Vagina (tissue), 2 donors: ENCODE measurements around the gene NAALADL1. TPM values are rescaled to one million over a fixed set of nuclear protein-coding genes. Genes with fewer than 3 reads are reported as not detected.

Experiments used
- DNase-seq, 2 donors: peaks; one replicate each; pipeline ENCODE4 v3.0.0-alpha.2; 2017; ENCODE audit errors: extremely low spot score in 2 of 2
- H3K27ac ChIP-seq: fragments of 200-600 bp; sonication (generic); one replicate; pipeline ENCODE4 v1.5.1; 2019
- H3K27me3 ChIP-seq: fragments of 200-600 bp; sonication (generic); one replicate; pipeline ENCODE4 v1.5.1; 2019
- H3K36me3 ChIP-seq, 2 donors: fragments of 200-600 bp; sonication (generic); one replicate each; pipeline ENCODE4 v1.5.1; 2017 to 2019
- H3K4me1 ChIP-seq: fragments of 200-600 bp; sonication (generic); one replicate; pipeline ENCODE4 v1.5.1; 2019
- H3K4me3 ChIP-seq, 2 donors: fragments of 200-600 bp; sonication (generic); 1 replicate in 1 of 2; 2 replicates in 1 of 2; pipeline ENCODE4 v1.5.1; 2016 to 2019
- H3K9me3 ChIP-seq: fragments of 200-600 bp; sonication (generic); one replicate; pipeline ENCODE4 v1.5.1; 2019
- CTCF ChIP-seq, 3 experiments: fragments of 450-650 bp in 2 of 3; fragments of 200-600 bp in 1 of 3; sonication (generic) in 1 of 3; IDR thresholded peaks; one replicate each; pipeline ENCODE4 v1.5.1; 2017 to 2019; ENCODE audit warnings: antibody characterized with exemption in 3 of 3, mild to moderate bottlenecking in 2 of 3, moderate library complexity in 2 of 3
- POLR2A ChIP-seq, 2 donors: fragments of 450-650 bp; IDR thresholded peaks; one replicate each; pipeline ENCODE4 v1.6.1; 2017; ENCODE audit warnings: antibody characterized with exemption in 2 of 2, mild to moderate bottlenecking in 2 of 2, moderate library complexity in 2 of 2
- POLR2AphosphoS5 ChIP-seq, 2 donors: sonication (generic); formaldehyde crosslinking; IDR thresholded peaks; one replicate each; pipeline ENCODE4 v1.9.0; 2017; ENCODE audit warnings: antibody characterized with exemption in 2 of 2, mild to moderate bottlenecking in 2 of 2, low read depth in 1 of 2; ENCODE audit not compliant: insufficient read depth in 1 of 2
- intact Hi-C: fragments of 100-400 bp; cut with DNase I; formaldehyde crosslinking; loops from one replicate; pipeline ENCODE4 v1.15.1; 2023
- total RNA-seq: library from RNA; depleted of rRNA; stranded (reverse); fragments of >200 nt; gene quantifications from one replicate; pipeline ENCODE4 v1.2.3, GENCODE V29; 2016

The NAALADL1 gene
- total RNA-seq: 30.7 TPM

- no peaks in the 10 kb centered on the region for H3K27me3 ChIP-seq
- intact Hi-C loops: no loop called here
- DNase-seq: no peak
- TF ChIP-seq POLR2AphosphoS5 (IDR thresholded peaks at IDR 0.05; ENCODE audit: insufficient read depth in 1 of 2, low read depth in 1 of 2): no peak
- TF ChIP-seq POLR2A (IDR thresholded peaks at IDR 0.05): no peak
- no peak for TF ChIP-seq CTCF (IDR thresholded peaks at IDR 0.05)
- H3K27ac ChIP-seq: no peak within 1 kb of the TSS
- H3K9me3 ChIP-seq: no peaks in the 10 kb centered on the region
- H3K36me3 ChIP-seq: no peaks in the 10 kb centered on the region
- no peaks in the 10 kb centered on the region for H3K4me1 ChIP-seq
- no peak within 1 kb of the TSS for H3K4me3 ChIP-seq
Measured at GRCh38 chr11:65058419-65059054, at the start of gene NAALADL1. Gene NAALADL1, minus strand, starts transcription at chr11:65058553. Its CDS starts 32 bp downstream, at chr11:65058521.

GRCh38 chr11:65107751-65108468, 49.6 kb upstream of the NAALADL1 start:
- H3K4me1 ChIP-seq: peaks cover 34% of the 10 kb centered on the region
- intact Hi-C loops: no loop called here
- H3K9me3 ChIP-seq: no peaks in the 10 kb centered on the region
- no peaks in the 10 kb centered on the region for H3K27me3 ChIP-seq
- DNase-seq: no peak
- no peak overlapping the region for H3K4me3 ChIP-seq
- no peak overlapping the region for H3K27ac ChIP-seq
- H3K36me3 ChIP-seq: peaks cover 0 to 12% of the 10 kb centered on the region in 2 donors
- no peak for TF ChIP-seq POLR2AphosphoS5 (IDR thresholded peaks at IDR 0.05; ENCODE audit: insufficient read depth in 1 of 2, low read depth in 1 of 2)
- TF ChIP-seq CTCF (IDR thresholded peaks at IDR 0.05): no peak
- no peak for TF ChIP-seq POLR2A (IDR thresholded peaks at IDR 0.05)

GRCh38 chr11:65107078-65107477, 48.7 kb upstream of the NAALADL1 start:
- intact Hi-C loops: no loop called here
- Histone ChIP-seq H3K27me3 (no peaks in the 10 kb centered on the region), H3K36me3 (peaks cover 0 to 12% of the 10 kb centered on the region in 2 donors), H3K27ac (no peak overlapping the region), H3K4me1 (peaks cover 27% of the 10 kb centered on the region), H3K4me3 (no peak overlapping the region), H3K9me3 (no peaks in the 10 kb centered on the region)
- no peak for DNase-seq
- TF ChIP-seq POLR2AphosphoS5 (IDR thresholded peaks at IDR 0.05; ENCODE audit: insufficient read depth in 1 of 2, low read depth in 1 of 2) (no peak), CTCF (IDR thresholded peaks at IDR 0.05) (no peak), POLR2A (IDR thresholded peaks at IDR 0.05) (no peak)

- TF ChIP-seq CTCF (IDR thresholded peaks at IDR 0.05) (no peak), POLR2A (IDR thresholded peaks at IDR 0.05) (no peak), POLR2AphosphoS5 (IDR thresholded peaks at IDR 0.05; ENCODE audit: insufficient read depth in 1 of 2, low read depth in 1 of 2) (no peak)
- H3K4me1 ChIP-seq: peaks cover 6% of the 10 kb centered on the region
- intact Hi-C loops: no loop called here
Measured at GRCh38 chr11:65104628-65105027, 46.3 kb upstream of the NAALADL1 start.

GRCh38 chr11:65103476-65103875, 45.1 kb upstream of the NAALADL1 start:
- Histone ChIP-seq H3K9me3 (no peaks in the 10 kb centered on the region), H3K4me1 (peaks cover 8% of the 10 kb centered on the region), H3K4me3 (no peak overlapping the region), H3K36me3 (peaks cover 0 to 17% of the 10 kb centered on the region in 2 donors), H3K27me3 (no peaks in the 10 kb centered on the region), H3K27ac (no peak overlapping the region)
- intact Hi-C loops: no loop called here
- TF ChIP-seq POLR2A (IDR thresholded peaks at IDR 0.05) (no peak), CTCF (IDR thresholded peaks at IDR 0.05) (no peak), POLR2AphosphoS5 (IDR thresholded peaks at IDR 0.05; ENCODE audit: insufficient read depth in 1 of 2, low read depth in 1 of 2) (no peak)
- no peak for DNase-seq

More at GRCh38 chr11:65104628-65105027, 46.3 kb upstream of the NAALADL1 start:
- Histone ChIP-seq H3K9me3 (no peaks in the 10 kb centered on the region), H3K27ac (no peak overlapping the region), H3K36me3 (peaks cover 0 to 12% of the 10 kb centered on the region in 2 donors), H3K4me3 (no peak overlapping the region), H3K27me3 (no peaks in the 10 kb centered on the region)
- no peak for DNase-seq
